KOPT-K1 (cell line): ENCODE measurements around the gene ZNF189.

Experiments
- H3K27ac ChIP-seq: fragments of 200-600 bp; sonication (generic); 2 replicates; pipeline ENCODE4 v1.5.1; 2016; ENCODE audit warnings: antibody characterized with exemption, mild to moderate bottlenecking, low read depth, low read length; ENCODE audit not compliant: poor library complexity, severe bottlenecking
- H3K36me3 ChIP-seq: fragments of 200-600 bp; sonication (generic); 2 replicates; pipeline ENCODE4 v1.5.1; 2017; ENCODE audit warnings: antibody characterized with exemption, mild to moderate bottlenecking, low read length, moderate library complexity; ENCODE audit not compliant: insufficient read depth
- H3K9me3 ChIP-seq: fragments of 200-600 bp; sonication (generic); 2 replicates; pipeline ENCODE4 v1.5.1; 2017; ENCODE audit warnings: antibody characterized with exemption, low read length, mild to moderate bottlenecking; ENCODE audit not compliant: insufficient read depth, poor library complexity, severe bottlenecking

The ZNF189 gene

DNA sequence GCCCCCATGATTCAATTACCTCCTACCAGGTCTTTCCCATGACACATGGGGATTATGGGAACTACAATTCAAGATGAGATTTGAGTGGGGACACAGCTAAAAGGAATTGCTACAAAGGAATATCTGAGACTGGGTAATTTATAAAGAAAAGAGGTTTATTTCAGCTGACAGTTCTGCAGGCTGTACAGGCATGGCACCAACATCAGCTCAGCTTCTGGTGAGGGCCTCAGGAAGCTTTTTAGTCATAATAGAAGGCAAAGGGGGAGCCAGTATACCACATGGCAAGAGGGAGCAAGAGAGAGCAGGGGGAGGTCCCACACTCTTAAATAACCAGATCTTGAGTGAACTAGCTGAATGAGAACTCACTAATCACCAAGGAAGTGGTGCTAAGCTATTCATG lies 48.1 kb downstream of the ZNF189 start:
- H3K27ac ChIP-seq = no peak overlapping the region
- no peaks in the 10 kb centered on the region for H3K9me3 ChIP-seq
- no peaks in the 10 kb centered on the region for H3K36me3 ChIP-seq

DNA sequence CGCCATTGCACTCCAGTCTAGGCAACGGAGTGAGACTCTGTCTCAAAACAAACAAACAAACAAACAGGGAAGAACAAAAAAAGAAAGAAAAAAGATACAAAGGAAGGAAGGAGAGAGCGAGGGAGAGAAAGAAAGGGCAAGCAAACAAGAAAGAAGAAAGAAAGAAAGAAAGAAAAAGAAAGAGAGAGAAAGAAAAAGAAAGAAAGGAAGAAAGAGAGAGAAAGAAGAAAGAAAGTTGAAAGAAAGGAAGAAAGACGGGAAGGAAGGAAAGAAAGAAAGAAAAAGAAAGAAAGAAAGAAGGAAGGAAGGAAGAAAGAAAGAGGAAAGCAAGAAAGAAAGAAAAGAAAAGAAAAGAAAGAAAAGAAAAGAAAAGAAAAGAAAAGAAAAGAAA lies 50.0 kb downstream of the ZNF189 start:
- no peak overlapping the region for H3K27ac ChIP-seq
- no peaks in the 10 kb centered on the region for H3K36me3 ChIP-seq
- H3K9me3 ChIP-seq = peaks cover 8% of the 10 kb centered on the region

DNA sequence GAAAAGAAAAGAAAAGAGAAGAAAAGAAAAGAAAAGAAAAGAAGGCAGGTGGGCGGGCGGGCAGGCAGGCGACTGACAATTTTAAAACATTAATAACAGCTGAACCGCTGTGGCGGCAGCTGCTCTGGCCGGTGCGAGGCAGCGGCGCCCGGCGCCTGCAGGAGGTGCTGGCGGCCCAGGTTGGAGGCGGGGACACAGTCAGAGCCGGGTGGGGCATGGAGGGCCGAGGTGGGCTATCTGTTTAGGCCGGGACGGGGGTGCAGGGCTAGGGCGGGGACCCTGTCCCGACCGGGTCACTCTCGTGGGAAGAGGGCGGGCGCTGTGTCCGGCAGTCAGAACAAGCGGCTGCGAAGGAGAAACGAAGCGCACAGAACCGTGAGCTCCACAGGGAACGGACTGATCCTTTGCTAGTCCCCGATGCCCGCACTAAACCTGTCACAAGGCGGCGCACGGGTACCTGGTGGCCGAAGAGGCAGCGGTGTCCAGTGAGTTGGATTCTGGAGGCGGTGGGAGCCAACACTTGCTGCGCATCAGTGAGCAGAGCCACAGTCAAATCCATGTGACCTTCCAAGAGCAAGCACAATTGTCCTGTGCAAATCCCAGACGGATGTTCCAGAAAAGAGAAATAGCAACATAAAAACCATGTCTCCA lies 50.5 kb downstream of the ZNF189 start:
- H3K36me3 ChIP-seq = no peaks in the 10 kb centered on the region
- no peak overlapping the region for H3K27ac ChIP-seq

DNA sequence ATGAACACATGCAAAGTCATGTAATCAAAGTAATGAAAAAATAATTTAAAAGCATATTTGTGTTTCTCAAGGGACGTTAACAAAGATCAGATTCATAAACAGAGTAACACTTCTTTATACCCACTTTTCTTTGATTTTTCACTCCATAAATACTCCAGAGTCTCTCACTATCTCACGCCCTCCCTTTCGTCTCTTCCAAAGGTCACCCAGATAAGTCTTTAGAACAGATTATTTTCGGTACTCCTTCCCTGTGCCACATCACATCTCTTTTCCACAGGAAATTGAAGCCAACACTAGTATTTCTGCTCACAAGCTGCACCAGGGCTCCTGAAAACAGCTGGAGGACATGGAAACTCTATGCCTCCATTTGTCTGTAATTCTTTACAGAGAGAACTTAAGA lies 52.3 kb downstream of the ZNF189 start:
- Histone ChIP-seq H3K9me3 (peaks cover 8% of the 10 kb centered on the region), H3K36me3 (no peaks in the 10 kb centered on the region), H3K27ac (no peak overlapping the region)

More for the DNA sequence above, 50.5 kb downstream of the ZNF189 start:
- peaks cover 8% of the 10 kb centered on the region for H3K9me3 ChIP-seq

DNA sequence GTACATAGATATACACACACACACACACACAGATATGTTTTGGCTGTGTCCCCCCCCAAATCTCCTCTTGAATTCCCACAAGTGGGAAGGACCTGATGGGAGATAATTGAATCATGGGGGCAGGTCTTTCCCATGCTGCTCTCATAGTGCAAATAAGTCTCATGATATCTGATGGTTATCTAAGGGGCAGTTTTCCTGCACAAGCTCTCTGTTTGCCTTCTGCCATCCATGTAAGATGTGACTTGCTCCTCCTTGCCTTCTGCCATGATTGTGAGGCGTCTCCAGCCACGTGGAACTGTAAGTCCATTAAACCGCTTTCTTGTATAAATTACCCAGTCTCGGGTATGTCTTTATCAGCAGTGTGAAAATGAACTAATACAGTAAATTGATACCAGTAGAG lies 52.8 kb downstream of the ZNF189 start:
- peaks cover 8% of the 10 kb centered on the region for H3K9me3 ChIP-seq
- H3K36me3 ChIP-seq = no peaks in the 10 kb centered on the region
- no peak overlapping the region for H3K27ac ChIP-seq

DNA sequence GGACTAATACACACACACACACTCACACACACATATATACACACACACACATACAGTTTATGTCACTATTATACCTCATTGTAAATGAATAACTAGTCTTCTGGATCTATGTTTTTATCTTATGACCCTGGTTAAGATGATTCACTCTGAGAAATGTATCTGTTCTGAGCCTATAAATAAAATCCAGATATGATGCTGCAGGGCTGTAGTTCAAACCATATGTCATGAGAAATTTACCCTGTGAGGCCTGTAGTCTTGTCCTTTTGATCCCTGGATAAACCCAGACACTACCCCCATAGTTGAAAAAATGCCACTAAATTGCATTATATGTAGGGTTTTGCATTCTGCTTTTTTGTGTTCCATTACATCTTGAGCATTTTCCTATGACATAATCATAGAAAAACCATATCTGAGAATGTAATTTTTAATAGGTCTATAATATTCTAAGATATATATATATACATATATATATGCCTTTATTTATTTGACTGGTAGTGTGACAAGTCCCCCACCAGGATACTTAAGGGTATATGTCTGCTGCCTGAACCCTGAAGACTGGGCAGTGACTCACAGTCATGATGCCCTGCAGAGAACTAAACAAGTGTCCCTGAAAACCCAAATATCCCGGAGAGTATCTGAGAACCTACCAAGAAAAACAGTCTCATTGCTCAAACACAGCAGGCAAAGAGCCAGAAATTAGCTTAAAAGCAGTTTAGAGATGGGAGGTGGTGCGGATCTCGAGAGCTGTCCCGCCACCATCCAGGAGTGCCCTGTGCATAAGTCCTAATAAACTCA lies 55.3 kb downstream of the ZNF189 start:
- no peak overlapping the region for H3K27ac ChIP-seq
- H3K9me3 ChIP-seq = peaks cover 8% of the 10 kb centered on the region
- H3K36me3 ChIP-seq = no peaks in the 10 kb centered on the region

DNA sequence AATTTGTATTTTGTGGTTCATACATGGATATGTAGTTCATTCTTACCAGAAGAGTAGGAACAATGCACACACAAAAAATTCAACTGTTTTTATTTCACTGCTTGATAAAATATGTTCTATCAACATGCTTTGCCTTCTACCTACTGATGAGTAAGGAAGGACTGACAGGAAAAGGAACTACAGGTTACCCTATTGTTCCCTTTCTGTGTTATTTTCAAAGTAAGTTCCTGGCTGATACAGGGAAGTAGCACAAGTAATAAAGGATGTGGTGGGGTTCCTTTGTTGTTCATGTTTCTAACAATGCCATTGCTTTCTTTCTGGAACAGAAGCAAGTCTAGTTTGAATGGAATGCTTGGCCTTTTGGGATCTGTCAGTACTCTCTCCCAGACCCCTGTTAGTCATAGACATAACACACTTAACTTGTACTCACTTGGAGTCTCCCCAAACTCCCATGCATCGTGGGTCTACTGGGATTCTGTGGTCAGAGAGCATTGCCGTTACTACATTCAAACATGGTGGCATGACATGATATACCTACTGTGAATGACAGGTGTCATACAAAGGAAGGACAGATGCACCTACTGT lies 57.1 kb downstream of the ZNF189 start:
- Histone ChIP-seq H3K36me3 (no peaks in the 10 kb centered on the region), H3K27ac (no peak overlapping the region), H3K9me3 (peaks cover 8% of the 10 kb centered on the region)

DNA sequence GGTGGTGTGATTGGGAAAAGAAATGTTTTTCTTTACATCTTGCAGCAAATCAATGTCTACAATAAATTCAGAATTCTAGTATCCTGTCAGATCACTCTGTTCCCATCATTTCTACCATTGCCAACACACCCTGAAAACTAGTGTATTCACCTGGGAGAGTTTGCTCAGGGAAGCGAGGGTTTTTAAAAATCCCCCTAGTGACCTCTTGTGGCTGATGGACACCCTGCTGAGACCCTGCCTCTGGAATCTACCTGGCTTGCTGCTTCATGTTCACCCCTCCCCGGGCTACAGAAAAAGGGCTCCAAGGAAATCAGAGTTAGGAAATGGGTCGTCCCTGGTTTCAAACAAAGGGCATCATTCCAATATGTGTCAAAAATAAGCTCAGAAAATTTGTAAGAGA lies 58.4 kb downstream of the ZNF189 start:
- H3K9me3 ChIP-seq = peaks cover 8% of the 10 kb centered on the region
- no peaks in the 10 kb centered on the region for H3K36me3 ChIP-seq
- no peak overlapping the region for H3K27ac ChIP-seq

DNA sequence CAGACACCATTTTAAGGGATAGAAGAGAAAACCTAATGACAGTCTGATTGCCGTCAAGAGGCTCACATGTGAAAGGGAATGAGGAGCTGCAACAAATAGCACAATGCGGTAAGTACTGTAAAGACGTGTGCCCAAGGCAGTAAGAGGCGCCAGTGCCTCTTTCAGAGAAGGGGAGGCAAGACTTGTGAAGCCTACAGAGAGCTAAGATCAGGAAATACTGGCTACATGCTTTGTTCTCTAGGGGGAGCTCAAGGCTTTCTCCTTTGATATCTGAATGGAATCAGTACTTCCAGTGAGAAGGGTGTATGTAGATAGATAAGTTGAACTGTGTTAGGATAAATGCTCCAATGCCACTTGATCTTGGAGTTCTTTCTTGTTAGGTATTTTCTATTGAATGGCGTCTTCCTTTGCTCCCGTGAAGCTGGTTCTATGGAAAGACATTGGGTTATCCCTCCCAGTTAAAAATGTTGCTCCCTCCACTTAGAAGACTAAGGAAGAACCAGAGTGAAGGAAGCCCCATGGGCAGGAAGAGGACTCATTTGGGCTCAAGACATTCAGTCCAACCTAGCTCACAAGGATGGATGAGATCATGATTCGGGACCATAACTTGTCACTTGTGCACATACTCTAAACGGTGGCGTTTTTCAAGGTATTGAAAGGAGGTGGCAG lies 60.4 kb downstream of the ZNF189 start:
- no peak overlapping the region for H3K27ac ChIP-seq
- no peaks in the 10 kb centered on the region for H3K9me3 ChIP-seq
- no peaks in the 10 kb centered on the region for H3K36me3 ChIP-seq
